Measurements from ENCODE around the gene SMAD9.
A peak's percentile ranks its signal among the peaks of the same experiment; 100 is the strongest.

Gene SMAD9

DNA sequence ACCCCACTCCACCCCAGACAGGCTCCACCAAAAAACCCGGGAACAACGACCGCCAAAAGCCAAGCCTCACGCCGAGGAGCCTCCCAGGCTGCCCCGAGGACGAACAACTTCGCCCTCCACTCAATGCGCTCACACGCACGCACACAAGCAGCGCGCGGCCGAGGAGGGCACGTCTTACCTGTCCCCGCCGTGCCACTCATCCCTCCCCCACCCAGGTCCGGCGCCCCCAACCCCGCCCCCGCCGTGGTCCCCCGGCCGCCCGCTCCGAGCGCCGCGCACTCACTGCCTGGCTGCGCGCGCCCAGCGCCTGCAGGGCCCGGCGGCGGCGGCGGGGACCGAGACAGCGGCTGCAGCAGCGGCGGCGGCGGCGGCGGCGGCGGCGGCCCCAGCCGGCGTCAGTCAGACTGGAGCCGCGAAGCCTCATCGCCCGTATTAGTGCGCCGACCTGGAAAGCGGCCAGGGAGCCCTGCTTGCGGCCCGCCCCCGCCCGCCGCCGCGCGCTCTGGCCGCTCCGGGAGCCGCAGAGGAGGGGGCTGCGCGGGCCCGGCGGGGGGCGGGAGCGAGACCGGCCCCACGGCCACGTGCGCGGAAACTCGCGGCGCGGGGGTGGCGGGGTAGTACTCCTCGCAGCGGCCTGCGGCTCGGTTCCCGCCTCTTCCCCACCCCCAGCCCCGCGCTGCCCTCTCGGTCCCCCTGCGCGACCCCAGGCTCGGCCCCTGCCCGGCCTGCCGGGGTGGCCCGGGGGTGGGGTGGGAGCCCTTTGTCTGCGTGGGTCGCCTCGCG, at the start of gene SMAD9:
Gene SMAD9 (minus strand): TSS at position 406 of the 783 bp plus-strand sequence. CDS start 40,549 bp downstream, outside the sequence.
- peak; percentile 2 for DNase-seq

GRCh38 chr13:36966404-36966803, 46.4 kb upstream of the SMAD9 start:
- no peak for DNase-seq

GRCh38 chr13:36965767-36966166, 45.7 kb upstream of the SMAD9 start:
- DNase-seq: no peak

DNA sequence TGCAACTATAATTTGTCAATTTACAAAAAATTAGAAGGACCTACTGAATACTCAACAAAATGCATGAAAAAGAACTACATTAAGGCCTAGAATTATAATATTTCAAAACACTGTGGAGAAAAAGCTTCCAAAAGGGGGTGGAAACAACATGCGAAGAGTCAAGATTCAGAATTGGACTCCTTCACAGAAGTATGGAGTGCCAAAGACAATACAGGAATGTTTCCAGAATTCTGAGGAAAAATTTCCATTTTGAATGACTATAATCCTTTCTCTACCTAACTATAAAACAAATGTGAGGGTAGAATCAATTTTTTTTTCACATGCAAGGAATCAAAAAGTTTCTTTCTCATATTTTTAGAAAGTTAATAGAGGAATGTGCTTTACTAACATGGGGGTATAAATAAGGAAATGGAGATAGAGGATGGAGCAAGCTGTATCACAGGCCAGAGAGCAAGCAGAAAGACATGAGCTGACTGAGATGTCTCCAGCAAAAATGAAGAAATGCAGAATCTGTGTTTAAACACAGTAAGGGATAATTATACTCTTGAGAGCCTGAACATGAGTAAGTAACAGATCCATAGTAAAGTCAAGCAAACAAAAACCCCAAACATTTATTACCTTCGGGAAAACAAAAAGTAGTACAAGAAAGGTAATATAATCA, 39.5 kb upstream of the SMAD9 start:
- DNase-seq: no peak

DNA sequence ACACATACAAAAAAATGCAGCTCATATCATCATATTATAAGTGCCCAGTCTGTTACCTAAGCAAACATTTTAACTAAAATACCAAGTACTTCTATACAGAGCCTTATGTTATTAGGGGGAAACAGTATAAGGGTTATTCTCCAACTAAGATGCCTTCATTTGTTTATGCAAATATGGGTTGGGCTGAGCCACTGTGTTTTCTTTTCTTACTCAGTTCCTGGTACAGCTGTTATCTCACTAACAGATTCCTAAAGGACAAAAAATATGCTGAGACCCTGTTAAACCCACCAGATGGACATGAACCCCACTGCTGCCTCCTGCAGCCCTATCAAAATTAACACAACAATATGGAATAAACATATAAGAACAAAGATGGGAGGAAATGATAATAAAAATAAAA, 34.5 kb upstream of the SMAD9 start:
- DNase-seq: no peak

DNA sequence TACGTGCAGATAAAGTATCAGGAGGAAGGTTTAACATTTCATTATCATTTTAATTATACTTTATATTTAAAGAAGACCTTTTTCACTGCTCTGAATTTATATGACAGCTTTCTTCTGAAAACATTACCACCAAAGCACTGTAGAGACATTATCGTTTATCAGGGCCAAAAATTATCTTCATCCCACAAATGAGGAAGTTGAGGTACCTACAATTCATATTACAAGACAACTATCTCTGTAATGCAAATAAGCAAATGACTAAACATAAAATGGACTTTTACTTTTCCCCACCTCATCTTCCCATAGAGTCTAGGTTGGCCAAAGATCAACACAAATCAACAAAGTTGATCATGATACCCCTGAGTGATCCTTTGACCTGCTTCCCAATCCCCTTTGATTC, 30.9 kb upstream of the SMAD9 start:
- no peak for DNase-seq

GRCh38 chr13:36950330-36950729, 30.3 kb upstream of the SMAD9 start:
- no peak for DNase-seq

GRCh38 chr13:36945078-36945477, 25.0 kb upstream of the SMAD9 start:
- no peak for DNase-seq

- DNase-seq: no peak
Observed at GRCh38 chr13:36925603-36926002, 5.6 kb upstream of the SMAD9 start.

GRCh38 chr13:36924001-36924400, 4.0 kb upstream of the SMAD9 start:
- no peak for DNase-seq

DNA sequence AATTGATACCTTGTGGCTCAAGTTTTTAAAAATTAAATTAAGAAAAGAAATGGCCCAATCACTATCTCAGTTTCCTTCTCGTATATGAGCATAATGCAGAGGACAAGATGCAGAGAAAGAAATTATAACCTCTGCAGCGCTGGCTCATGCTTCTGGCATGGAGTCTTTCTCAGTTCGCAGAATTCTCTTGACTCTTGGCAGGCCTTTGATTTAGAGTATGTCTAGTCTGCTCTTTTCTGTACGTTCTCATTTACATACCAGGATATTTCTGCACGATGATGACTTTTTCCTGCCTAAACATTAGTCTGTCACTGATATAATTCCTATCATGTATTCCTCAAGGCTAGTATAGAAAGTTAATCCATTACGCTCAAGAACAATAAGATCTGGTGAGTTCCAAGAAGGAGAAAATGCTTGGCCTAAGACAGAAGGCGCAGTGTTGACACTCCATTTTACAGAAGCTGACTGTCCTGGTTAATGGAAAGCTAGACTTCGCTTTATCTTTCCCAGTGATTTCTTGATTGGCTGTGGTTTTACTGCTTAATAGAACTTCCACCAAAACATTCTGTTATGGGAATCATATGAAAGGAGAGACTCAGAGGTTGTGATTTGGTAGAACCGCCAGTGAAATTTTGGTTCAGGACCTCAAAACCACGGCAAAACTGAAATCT, 1.7 kb upstream of the SMAD9 start:
- DNase-seq: no peak

GRCh38 chr13:36920616-36921185, 663 bp upstream of the SMAD9 start:
- no peak for DNase-seq

- no peak for DNase-seq
Observed at GRCh38 chr13:36919171-36919832, 736 bp downstream of the SMAD9 start.

- no peak for DNase-seq
Observed at GRCh38 chr13:36918246-36919131, 1.5 kb downstream of the SMAD9 start.

GRCh38 chr13:36917311-36917710, 2.7 kb downstream of the SMAD9 start:
- no peak for DNase-seq

DNA sequence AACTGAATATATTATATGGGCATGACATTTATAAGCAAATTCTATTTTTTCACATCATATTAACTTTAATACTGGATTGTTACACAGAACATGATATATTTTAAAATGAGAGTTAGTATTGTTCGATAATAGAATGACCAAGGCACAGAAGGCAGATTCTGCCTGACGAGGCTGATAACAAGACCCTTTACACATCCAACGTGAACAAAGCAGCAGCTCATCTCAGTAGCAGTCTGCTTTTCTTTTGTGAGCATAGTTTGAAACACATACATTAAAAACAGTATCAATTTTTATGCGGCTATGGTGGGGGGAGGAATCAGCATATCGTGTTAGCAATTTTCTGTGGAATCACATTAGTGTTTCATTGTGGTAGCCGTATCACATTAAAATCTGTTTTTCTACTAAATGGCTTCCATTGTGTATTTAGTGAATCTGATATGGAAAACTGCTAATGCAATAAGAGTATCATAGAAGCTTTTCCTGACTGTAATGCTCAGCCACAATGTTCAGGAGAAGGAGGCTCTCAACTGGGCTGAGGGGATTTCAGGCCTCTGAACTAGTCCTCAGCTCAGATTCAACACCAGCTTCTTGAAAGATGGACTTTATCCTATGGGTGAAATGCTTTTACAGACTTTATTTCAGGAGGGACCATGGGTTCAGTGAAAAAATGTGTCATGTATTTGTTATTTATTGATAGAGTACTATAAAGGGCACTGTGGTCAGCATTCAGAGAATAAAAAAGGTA, 4.0 kb downstream of the SMAD9 start:
- no peak for DNase-seq

GRCh38 chr13:36915106-36915505, 4.9 kb downstream of the SMAD9 start:
- DNase-seq: no peak

GRCh38 chr13:36914648-36915047, 5.4 kb downstream of the SMAD9 start:
- no peak for DNase-seq

DNA sequence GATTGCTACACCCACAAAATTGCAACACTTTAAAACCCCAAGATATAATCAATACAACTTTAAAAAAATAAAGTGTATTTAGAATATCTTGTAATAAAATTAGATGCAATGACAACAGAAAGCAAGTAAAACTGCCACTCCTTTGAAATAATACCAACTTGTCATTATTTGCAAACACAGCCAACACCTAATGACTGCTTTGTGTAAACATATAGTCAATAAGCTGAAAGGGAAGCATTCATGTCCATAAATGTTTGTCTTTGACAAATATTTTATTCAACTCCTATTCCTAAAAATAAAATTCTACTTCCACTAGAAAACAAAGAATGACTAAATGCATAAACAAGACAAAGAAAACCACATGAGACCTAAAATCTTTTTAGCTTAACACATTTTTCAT, 6.6 kb downstream of the SMAD9 start:
- no peak for DNase-seq

GRCh38 chr13:36912973-36913372, 7.1 kb downstream of the SMAD9 start:
- DNase-seq: no peak

GRCh38 chr13:36912369-36912768, 7.7 kb downstream of the SMAD9 start:
- no peak for DNase-seq

All from CD4-positive, alpha-beta T cell treated with Interleukin-6 for 4 hours (primary cell).